ENCODE results near the gene ITGA2. TPM values are rescaled to one million over a fixed set of nuclear protein-coding genes. Genes with fewer than 3 reads are reported as not detected.

The ITGA2 gene
- total and polyA plus RNA-seq, 9 of the 15 experiments (the other 6 are each of a cell fraction or from before 2014, with no cell fraction given) = 0.01 to 0.09 (median 0.03) TPM; not detected in 5

- Histone ChIP-seq H3K9ac (ENCODE audit: insufficient read depth in 1 of 2, low read depth in 2 of 2, low read length in 2 of 2) (no peak overlapping the region), H3K27ac (ENCODE audit: extremely low read depth, low read depth, low read length) (no peak overlapping the region), H3K4me1 (replicated peaks in 1 of 2; ENCODE audit: control insufficient read depth in 2 of 2, insufficient read depth in 2 of 2, low read length in 2 of 2) (no peaks in the 10 kb centered on the region; a peak in 1 of 5 replicates), H2AFZ (ENCODE audit: low read depth, low read length) (no peak overlapping the region), H3K36me3 (ENCODE audit: control insufficient read depth, insufficient read depth, low read length) (no peaks in the 10 kb centered on the region), H3K9me3 (replicated peaks; ENCODE audit: control insufficient read depth, insufficient read depth, low read depth, low read length) (no peaks in the 10 kb centered on the region), H3K4me3 (no peak overlapping the region), H3K4me2 (ENCODE audit: insufficient read depth, low read length) (no peak overlapping the region), H3K27me3 (ENCODE audit: control insufficient read depth in 2 of 2, insufficient read depth in 2 of 2, low read length in 2 of 2) (0 out of 5 replicates have a peak, but pooled peaks cover 0 to 3% of the 10 kb centered on the region in 2 experiments), H4K20me1 (replicated peaks; ENCODE audit: control insufficient read depth, insufficient read depth, low read length) (no peaks in the 10 kb centered on the region), H3K79me2 (ENCODE audit: control insufficient read depth, insufficient read depth, low read length) (no peaks in the 10 kb centered on the region), H3K9me1 (ENCODE audit: control insufficient read depth, insufficient read depth, low read length) (no peaks in the 10 kb centered on the region)
- intact Hi-C loops (cut with micrococcal nuclease) = no loop called here
- FAIRE-seq (no peak), ATAC-seq (no peak), DNase-seq (ENCODE audit: extremely low read depth in 1 of 4, low spot score in 3 of 4) (no peak)
- BruUV-seq (replicated peaks) = no TSS peak
- ChIA-PET CTCF (ENCODE audit: low intra/inter-chr PET ratio) (no interaction called here), POLR2A (no interaction called here)
- in situ Hi-C loops (cut with MboI) = no loop called here
- TF ChIP-seq ZBTB26 (CRISPR knock-in tag; IDR thresholded peaks at IDR 0.05) (no peak), RFX5 (IDR thresholded peaks at IDR 0.05; ENCODE audit: low read depth, low read length) (no peak), GTF2A2 (tag; IDR thresholded peaks at IDR 0.05) (no peak), SNRNP70 (optimal IDR thresholded peaks at IDR 0.05; ENCODE audit: low read depth, low read length) (no peak), ZNF134 (CRISPR knock-in tag; conservative IDR thresholded peaks at IDR 0.05) (no peak), SAFB2 (IDR thresholded peaks at IDR 0.05; ENCODE audit: borderline replicate concordance, low read depth, low read length, severe bottlenecking) (no peak), ZFX (CRISPR knock-in tag; IDR thresholded peaks at IDR 0.05) (no peak), PHB2 (IDR thresholded peaks at IDR 0.05; ENCODE audit: low read depth) (no peak), NR2C2 (CRISPR knock-in tag; IDR thresholded peaks at IDR 0.05) (no peak), NR2C2 (tag; IDR thresholded peaks at IDR 0.05) (no peak), ZFP30 (CRISPR knock-in tag; IDR thresholded peaks at IDR 0.05; ENCODE audit: borderline replicate concordance) (no peak), THAP12 (CRISPR knock-in tag; IDR thresholded peaks at IDR 0.05) (no peak), PCBP2 (IDR thresholded peaks at IDR 0.05; ENCODE audit: low read depth, low read length, poor library complexity, severe bottlenecking) (no peak), BRF2 (IDR thresholded peaks at IDR 0.05; ENCODE audit: borderline replicate concordance, insufficient read depth, insufficient read length) (no peak)
- WGBS (ENCODE audit: insufficient coverage, low coverage, missing lambda C conversion rate) = 2% methylated on average over 6 of the region's 6 CpGs
These were observed 33.9 kb downstream of the ITGA2 start for GRCh38 chr5:53022930-53023511.

Measured in K562 (cell line).